ENCODE measurements around the gene WDCP. TPM values are rescaled to one million over a fixed set of nuclear protein-coding genes. Genes with fewer than 3 reads are reported as not detected.
"Not testable (repeated sequence)": the region's sequence is repeated elsewhere in the genome, so short reads cannot be mapped to it uniquely, and the experiment has no call there.

The WDCP gene
- total RNA-seq, 1 donor: 14.7 TPM

DNA sequence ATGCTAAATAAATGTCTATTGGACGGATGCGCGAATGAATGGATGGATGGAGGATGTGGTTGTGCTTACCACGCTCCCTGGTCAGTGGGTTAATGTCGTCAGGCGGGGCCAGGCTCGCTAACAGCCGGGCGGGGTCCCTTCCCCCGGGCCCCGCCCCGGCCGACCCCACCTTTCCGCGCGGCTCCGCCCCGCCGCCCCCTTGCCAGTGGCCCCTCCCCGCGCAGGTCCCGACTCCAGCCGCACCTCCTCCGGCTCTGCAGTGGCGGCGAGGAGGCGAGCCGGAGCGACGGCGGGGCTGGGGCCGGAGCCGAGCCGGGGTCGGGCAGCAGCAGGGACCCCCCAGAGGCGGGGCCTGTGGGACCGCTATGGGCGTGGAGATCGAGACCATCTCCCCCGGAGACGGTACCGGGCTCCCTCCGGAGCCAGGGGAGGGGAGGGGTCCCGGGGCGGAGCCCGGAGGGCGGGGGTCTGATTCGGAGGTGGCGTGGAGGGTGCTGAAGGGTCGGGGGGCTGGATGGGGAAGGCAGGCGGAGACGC lies 2.4 kb upstream of the WDCP start, which contains the start of gene FKBP1B:
FKBP1B (plus strand) TSS at position 257 of the 537 bp plus-strand sequence; CDS start at position 366, 109 bp downstream.
- DNase-seq (ENCODE audit: low read depth): peak; percentile 46
- H3K4me3 ChIP-seq (ENCODE audit: low read depth, low read length): peak within 1 kb of the TSS; percentile 73
- TF ChIP-seq, protein P1, sequence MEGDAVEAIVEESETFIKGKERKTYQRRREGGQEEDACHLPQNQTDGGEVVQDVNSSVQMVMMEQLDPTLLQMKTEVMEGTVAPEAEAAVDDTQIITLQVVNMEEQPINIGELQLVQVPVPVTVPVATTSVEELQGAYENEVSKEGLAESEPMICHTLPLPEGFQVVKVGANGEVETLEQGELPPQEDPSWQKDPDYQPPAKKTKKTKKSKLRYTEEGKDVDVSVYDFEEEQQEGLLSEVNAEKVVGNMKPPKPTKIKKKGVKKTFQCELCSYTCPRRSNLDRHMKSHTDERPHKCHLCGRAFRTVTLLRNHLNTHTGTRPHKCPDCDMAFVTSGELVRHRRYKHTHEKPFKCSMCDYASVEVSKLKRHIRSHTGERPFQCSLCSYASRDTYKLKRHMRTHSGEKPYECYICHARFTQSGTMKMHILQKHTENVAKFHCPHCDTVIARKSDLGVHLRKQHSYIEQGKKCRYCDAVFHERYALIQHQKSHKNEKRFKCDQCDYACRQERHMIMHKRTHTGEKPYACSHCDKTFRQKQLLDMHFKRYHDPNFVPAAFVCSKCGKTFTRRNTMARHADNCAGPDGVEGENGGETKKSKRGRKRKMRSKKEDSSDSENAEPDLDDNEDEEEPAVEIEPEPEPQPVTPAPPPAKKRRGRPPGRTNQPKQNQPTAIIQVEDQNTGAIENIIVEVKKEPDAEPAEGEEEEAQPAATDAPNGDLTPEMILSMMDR (IDR thresholded peaks at IDR 0.05; ENCODE audit: insufficient read depth, low read depth, low read length): no peak

DNA sequence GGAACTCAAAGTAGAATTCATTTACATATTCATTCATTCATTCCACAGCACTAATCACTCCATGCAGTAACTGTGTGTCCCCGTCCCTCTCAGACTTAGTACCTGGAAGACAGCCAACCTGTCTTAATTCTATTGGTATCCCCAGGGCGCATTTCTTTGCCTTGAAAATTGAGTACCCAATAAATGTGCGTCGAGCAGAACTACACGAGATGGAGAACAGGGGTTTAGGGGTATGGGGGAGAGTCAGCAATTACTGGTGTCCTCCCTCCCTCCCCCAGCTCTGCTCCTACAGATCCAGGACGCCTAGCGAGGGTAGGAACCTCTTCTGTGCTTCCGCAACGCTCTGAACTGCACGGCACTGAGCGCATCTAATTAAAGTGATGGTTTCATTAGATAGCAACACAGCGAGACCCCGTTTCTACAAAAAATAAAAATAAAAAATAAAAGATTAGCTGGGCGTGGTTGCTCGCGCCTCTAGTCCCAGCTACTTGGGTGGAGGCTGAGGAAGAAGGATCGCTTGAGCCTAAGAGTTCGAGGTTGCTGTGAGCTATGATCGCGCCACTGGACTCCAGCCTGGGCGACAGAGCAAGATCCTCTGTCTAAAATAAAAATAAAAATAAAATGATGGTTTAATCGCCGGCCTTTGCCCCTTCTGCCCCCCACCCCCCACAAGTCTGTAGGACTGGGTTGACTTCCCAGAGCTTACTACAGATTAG lies 1.7 kb upstream of the WDCP start:
- H3K4me3 ChIP-seq (ENCODE audit: low read depth, low read length): peak overlapping the region; percentile 73
- DNase-seq (ENCODE audit: low read depth): no peak
- TF ChIP-seq, protein P1 (IDR thresholded peaks at IDR 0.05; ENCODE audit: insufficient read depth, low read depth, low read length): no peak

DNA sequence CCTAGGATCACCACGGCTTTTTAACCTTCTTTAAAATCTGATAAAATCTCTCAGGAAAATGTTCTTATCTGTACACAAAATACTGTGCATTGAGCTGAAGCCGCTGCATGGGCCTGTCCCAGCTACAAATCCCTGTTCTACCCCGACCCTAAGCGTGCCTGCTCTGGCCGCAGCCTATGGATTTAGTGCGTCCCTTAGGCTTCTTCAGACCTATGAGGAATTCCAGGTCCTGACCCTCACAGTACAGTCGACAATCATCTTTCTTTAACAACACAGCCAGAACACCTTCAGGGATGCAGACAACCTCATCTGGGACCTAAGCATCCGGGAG lies 477 bp upstream of the WDCP start:
- H3K4me3 ChIP-seq (ENCODE audit: low read depth, low read length): no peak overlapping the region
- TF ChIP-seq, protein P1 (IDR thresholded peaks at IDR 0.05; ENCODE audit: insufficient read depth, low read depth, low read length): no peak
- DNase-seq (ENCODE audit: low read depth): no peak

DNA sequence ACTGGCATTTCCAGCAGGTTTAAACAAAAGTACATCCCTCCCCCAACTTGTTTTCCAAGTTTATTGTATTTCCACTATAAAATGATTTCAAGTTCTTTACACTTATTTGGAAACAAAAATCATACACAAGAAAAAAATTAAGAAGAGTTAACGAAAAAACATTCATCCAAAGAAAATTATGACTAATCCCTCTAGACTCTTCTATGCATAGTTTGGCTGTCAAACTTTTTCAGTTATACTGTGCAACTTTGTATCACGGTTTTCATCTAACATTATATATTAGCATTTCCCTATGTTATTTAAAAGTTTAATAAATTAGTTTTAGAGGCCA lies 627 bp downstream of the WDCP start:
- TF ChIP-seq, protein P1 (IDR thresholded peaks at IDR 0.05; ENCODE audit: insufficient read depth, low read depth, low read length): no peak
- H3K4me3 ChIP-seq (ENCODE audit: low read depth, low read length): peak overlapping the region; percentile 81
- no peak for DNase-seq (ENCODE audit: low read depth)

DNA sequence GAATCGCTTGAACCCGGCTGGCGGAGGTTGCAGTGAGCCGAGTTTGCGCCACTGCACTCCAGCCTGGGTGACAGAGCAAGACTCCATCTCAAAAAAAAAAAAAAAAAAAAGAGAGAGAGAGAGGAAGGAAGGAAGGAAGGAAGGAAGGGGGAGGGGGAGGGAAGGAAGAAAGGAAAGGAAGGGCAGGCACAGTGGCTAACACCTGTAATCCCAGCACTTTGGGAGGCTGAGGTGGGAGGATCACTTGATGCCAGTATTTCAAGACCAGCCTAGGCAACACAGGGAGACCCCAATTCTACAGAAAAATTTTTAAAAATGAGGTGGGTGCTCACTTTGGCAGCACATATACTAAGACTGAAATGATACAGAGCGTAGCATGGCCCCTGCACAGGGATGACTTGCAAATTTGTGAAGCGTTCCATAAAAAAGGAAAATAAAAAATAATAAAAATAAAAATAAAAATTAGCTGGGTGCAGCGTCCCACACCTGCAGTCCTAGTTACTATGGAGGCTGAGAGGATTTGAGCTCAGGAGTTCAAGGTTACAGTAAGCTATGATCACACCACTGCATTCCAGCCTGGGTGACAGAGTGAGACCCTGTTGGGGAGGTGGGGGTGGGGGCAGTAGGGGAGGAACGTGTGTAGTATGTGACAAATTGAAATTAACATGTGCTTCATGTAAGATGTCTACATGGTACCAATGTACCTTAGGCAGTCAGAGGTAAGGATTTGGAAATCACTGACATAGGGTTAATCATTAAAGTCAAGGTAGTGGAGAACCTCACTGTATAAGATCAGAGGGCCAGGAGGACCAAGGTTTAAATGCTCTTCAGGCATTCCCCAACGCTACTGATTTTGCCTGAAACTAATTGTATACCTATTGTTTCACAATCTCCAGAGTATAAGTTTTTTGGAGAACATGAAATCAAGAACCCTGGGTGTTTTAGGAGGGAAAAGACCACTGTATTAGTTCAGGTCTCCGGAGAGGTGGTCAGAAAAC lies 1.4 kb downstream of the WDCP start:
- no peak for DNase-seq (ENCODE audit: low read depth)
- TF ChIP-seq, protein P1 (IDR thresholded peaks at IDR 0.05; ENCODE audit: insufficient read depth, low read depth, low read length): no peak
- peak overlapping the region; percentile 81 for H3K4me3 ChIP-seq (ENCODE audit: low read depth, low read length)

DNA sequence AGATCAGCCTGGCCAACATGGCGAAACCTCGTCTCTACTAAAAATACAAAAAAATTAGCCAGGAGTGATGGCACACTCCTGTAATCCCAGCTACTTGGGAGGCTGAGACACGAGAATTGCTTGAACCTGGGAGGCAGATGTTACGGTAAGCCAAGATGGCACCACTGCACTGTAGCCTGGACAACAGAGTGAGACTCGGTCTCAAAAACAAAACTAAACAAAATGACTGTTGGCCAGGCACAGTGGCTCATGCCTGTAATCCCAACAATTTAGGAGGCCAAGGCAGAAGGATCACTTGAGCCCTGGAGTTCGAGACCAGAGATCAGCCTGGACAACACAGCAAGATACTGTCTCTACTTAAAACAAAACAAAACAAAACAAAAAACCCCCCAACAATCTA lies 4.1 kb downstream of the WDCP start:
- not testable (repeated sequence) for H3K4me3 ChIP-seq (ENCODE audit: low read depth, low read length); DNase-seq (ENCODE audit: low read depth)

DNA sequence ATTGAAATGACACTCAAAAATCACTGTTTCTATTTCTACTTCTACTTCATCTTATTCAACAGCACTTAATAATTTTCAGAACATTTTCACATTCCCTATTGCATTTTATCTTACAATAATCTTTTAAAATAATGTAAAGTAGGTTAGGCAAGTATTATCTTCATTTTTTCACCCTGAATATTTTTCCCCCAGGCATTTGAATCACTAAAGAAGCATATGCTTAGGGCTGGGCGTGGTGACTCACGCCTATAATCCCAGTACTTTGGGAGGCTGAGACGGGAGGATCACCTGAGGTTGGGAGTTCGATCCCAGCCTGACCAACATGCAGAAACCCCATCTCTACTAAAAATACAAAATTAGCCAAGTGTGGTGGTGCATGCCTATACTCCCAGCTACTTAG lies 6.7 kb downstream of the WDCP start:
- H3K4me3 ChIP-seq (ENCODE audit: low read depth, low read length): no peak overlapping the region
- TF ChIP-seq, protein P1 (IDR thresholded peaks at IDR 0.05; ENCODE audit: insufficient read depth, low read depth, low read length): no peak
- no peak for DNase-seq (ENCODE audit: low read depth)

All from fibroblast of villous mesenchyme (primary cell).